Glutamatergic neuron (in vitro differentiated cells): ENCODE results near the gene FBXL17. TPM values are rescaled to one million over a fixed set of nuclear protein-coding genes. Genes with fewer than 3 reads are reported as not detected.

Experiments
- DNase-seq: peaks from one replicate; pipeline ENCODE4 v3.0.0; 2022
- H3K27ac Mint-ChIP-seq: one replicate; pipeline ENCODE4 v1.8.0; 2020; ENCODE audit warnings: mild to moderate bottlenecking, mixed read lengths, inconsistent platforms; ENCODE audit not compliant: unreplicated experiment
- H3K27me3 Mint-ChIP-seq: one replicate; pipeline ENCODE4 v1.8.0; 2020; ENCODE audit warnings: mild to moderate bottlenecking, moderate library complexity, mixed read lengths, inconsistent platforms; ENCODE audit not compliant: unreplicated experiment
- H3K36me3 Mint-ChIP-seq: one replicate; pipeline ENCODE4 v1.8.0; 2020; ENCODE audit warnings: mild to moderate bottlenecking, mixed read lengths, inconsistent platforms; ENCODE audit not compliant: unreplicated experiment
- H3K4me1 Mint-ChIP-seq: one replicate; pipeline ENCODE4 v1.8.0; 2020; ENCODE audit warnings: mild to moderate bottlenecking, low read depth, mixed read lengths, inconsistent platforms; ENCODE audit not compliant: unreplicated experiment
- H3K4me3 Mint-ChIP-seq: one replicate; pipeline ENCODE4 v1.8.0; 2020; ENCODE audit warnings: mild to moderate bottlenecking, mixed read lengths, inconsistent platforms; ENCODE audit not compliant: unreplicated experiment
- H3K9me3 Mint-ChIP-seq: one replicate; pipeline ENCODE4 v1.8.0; 2020; ENCODE audit warnings: mild to moderate bottlenecking, moderate library complexity, mixed read lengths, inconsistent platforms; ENCODE audit not compliant: unreplicated experiment
- CTCF ChIP-seq: fragments of 200-600 bp; sonication (generic); IDR thresholded peaks from one replicate; pipeline ENCODE4 v1.5.0; 2021; ENCODE audit not compliant: partially characterized antibody, unreplicated experiment
- total RNA-seq: library from RNA; stranded (reverse); fragmentation: NEBNext Ultra II Directional; extraction: Animal tissue kit (Norgen Biotek cat#: 25700); gene quantifications from one replicate; pipeline ENCODE4 v1.2.1, GENCODE V29; 2021; ENCODE audit not compliant: unreplicated experiment

Gene FBXL17
- total RNA-seq, 1 donor from 2014 or later: 20.3 TPM

- DNase-seq: no peak
- Mint-ChIP-seq H3K27me3 (peaks cover 5% of the 10 kb centered on the region), H3K36me3 (no peaks in the 10 kb centered on the region), H3K4me1 (peaks cover 49% of the 10 kb centered on the region), H3K27ac (no peak overlapping the region), H3K4me3 (no peak overlapping the region), H3K9me3 (peaks cover 1% of the 10 kb centered on the region)
- no peak for TF ChIP-seq CTCF
Observed at GRCh38 chr5:107949688-107950341, 432.1 kb downstream of the FBXL17 start.

GRCh38 chr5:107948377-107948776 lies 433.5 kb downstream of the FBXL17 start:
- peaks cover 4% of the 10 kb centered on the region for H3K27me3 Mint-ChIP-seq
- no peaks in the 10 kb centered on the region for H3K36me3 Mint-ChIP-seq
- no peak for TF ChIP-seq CTCF
- H3K4me3 Mint-ChIP-seq: peak overlapping the region; percentile 47
- peaks cover 39% of the 10 kb centered on the region for H3K4me1 Mint-ChIP-seq
- DNase-seq: no peak
- peaks cover 1% of the 10 kb centered on the region for H3K9me3 Mint-ChIP-seq
- H3K27ac Mint-ChIP-seq: peak overlapping the region; percentile 60

GRCh38 chr5:107945061-107945460 lies 436.8 kb downstream of the FBXL17 start:
- no peaks in the 10 kb centered on the region for H3K36me3 Mint-ChIP-seq
- no peak overlapping the region for H3K27ac Mint-ChIP-seq
- H3K9me3 Mint-ChIP-seq: no peaks in the 10 kb centered on the region
- TF ChIP-seq CTCF: no peak
- peaks cover 38% of the 10 kb centered on the region for H3K4me1 Mint-ChIP-seq
- H3K4me3 Mint-ChIP-seq: no peak overlapping the region
- no peaks in the 10 kb centered on the region for H3K27me3 Mint-ChIP-seq
- no peak for DNase-seq

GRCh38 chr5:107943923-107944322 lies 438.0 kb downstream of the FBXL17 start:
- Mint-ChIP-seq H3K27ac (no peak overlapping the region), H3K27me3 (no peaks in the 10 kb centered on the region), H3K9me3 (peaks cover 2% of the 10 kb centered on the region), H3K36me3 (no peaks in the 10 kb centered on the region), H3K4me1 (peaks cover 34% of the 10 kb centered on the region), H3K4me3 (no peak overlapping the region)
- DNase-seq: no peak
- no peak for TF ChIP-seq CTCF

GRCh38 chr5:107941036-107941435 lies 440.9 kb downstream of the FBXL17 start:
- H3K4me3 Mint-ChIP-seq: no peak overlapping the region
- DNase-seq: no peak
- H3K9me3 Mint-ChIP-seq: peaks cover 12% of the 10 kb centered on the region
- no peaks in the 10 kb centered on the region for H3K36me3 Mint-ChIP-seq
- no peak for TF ChIP-seq CTCF
- H3K27me3 Mint-ChIP-seq: peaks cover 2% of the 10 kb centered on the region
- H3K27ac Mint-ChIP-seq: no peak overlapping the region
- H3K4me1 Mint-ChIP-seq: peaks cover 38% of the 10 kb centered on the region
